HG03066 (cell line): ENCODE results near the gene ARHGAP29.

Experiments
- ATAC-seq: cut with Tn5 transposase; IDR thresholded peaks from one replicate; pipeline ENCODE4 v1.9.1; 2021; ENCODE audit warnings: low read depth; ENCODE audit not compliant: unreplicated experiment

Gene ARHGAP29

DNA sequence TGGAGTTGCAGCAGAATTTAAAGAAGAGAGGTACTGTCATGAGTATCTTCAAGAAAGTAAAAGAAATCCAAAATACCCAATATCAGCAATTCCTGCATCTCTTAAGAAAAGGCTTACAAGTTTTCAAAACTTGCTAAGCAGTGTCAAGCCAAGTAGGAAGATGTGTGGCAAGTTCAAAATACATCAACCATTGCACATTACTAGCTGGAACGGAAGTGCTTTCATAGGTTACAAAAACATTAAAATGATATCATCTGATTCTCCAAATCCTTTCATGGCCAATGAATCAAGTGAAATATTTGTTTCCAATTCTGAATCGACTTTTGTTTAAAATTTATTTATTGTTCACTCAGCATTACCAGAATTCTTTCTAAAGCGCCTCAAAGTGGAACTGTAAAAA is 110.7 kb downstream of the ARHGAP29 start:
- no peak for ATAC-seq

DNA sequence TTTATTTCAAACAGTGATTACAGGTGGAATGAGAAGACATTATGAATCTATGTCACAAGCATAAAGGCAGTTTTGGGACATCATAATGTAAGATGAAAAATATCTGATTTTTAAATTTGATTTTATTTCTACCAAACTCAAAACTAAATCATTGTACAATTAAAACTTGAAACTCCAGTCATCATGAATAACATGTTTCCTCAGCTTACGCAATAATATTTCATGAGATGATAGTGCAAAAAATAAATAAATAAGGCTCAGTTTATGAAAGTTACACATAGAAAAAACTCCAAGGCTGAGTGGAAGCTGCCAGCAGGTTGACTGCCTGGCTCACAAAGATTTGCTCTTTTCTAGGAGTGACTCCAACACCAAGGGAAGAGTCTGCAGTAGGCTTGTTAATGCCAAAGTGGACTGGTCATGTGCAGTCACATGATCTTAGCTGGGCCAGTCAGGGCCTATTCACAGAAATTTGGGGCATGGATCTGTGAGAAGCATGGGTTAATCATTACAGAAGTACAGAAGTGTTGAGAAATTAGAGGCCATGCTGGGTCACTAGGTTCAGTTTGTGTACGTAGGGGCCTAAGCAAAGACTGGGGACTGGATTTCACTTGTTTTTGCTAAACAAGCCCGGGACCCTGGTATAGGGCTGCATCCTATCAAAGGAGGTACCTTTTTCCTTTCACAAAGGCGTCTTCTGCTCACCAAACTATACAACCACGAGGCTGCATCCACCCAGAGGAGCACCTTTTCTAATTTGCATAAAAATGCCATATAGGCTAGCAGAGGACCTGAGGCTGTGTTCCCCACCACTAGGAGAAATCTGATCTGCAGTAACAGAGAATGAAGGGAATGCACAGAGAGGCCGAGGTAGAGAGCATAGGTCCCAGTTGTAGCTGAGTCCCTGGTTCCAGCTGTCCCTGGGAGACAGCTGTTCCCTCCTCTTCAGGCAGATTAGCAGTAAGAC is 111.6 kb downstream of the ARHGAP29 start:
- no peak for ATAC-seq

DNA sequence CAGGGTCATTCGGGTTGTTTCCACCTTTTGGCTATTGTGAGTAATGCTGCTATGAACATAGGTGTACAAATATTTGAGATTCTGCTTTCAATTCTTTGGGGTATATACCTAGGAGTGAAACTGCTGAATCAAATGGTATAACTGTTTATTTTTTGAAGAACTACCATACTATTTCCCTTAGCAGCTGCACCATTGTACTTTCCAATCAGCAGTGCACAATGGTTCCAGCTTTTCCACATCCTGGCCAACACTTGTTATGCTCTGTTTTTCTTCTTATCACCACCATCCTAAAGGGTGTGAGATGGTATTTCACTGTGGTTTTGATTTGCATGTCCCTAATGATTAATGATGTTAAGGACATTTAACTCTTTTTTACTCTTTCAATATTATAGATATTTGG is 112.8 kb downstream of the ARHGAP29 start:
- ATAC-seq: no peak

DNA sequence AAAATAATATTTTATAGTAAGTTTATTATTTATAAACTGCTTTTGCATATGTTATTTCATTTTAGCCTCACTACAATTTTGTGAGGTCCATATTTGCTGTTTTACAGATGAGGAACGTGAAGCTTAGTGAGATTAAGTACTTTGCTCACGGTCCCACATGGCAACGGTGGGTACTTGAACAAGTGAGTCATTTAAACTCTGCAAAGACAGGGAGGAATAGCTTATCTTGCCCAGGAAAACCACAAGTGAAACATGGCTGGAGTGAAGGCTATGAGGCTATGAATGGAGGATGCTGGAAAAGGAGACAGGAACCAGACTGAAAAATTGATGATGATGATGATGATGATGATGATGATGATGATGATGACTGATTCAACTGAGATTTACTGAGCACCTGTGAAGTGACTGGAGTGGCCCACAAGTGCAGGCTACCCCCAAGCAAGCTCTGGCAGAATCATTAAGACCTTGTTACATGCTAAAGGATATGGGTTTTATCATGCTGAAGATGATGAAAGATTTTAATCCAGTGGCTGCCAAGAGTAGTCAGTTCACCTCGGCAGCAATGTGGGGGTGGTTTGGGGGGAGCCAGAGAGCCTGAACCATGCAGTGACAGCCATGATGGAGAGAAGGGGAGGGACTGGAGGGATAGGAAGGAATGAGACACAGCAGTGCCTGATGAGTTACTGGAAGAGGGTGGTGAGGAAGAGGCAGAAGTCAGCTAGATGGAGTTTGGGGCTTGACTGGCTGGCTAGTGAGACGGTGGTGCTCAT is 115.0 kb downstream of the ARHGAP29 start:
- ATAC-seq: no peak
